ENCODE results near the gene ARHGAP6. TPM values are rescaled to one million over a fixed set of nuclear protein-coding genes. Genes with fewer than 3 reads are reported as not detected.
A peak's percentile ranks its signal among the peaks of the same experiment; 100 is the strongest.
"Not testable (repeated sequence)": the region's sequence is repeated elsewhere in the genome, so short reads cannot be mapped to it uniquely, and the experiment has no call there.

Gene ARHGAP6
- total and polyA plus RNA-seq, 8 donors: 2.2 to 26.4 (median 8.7) TPM

DNA sequence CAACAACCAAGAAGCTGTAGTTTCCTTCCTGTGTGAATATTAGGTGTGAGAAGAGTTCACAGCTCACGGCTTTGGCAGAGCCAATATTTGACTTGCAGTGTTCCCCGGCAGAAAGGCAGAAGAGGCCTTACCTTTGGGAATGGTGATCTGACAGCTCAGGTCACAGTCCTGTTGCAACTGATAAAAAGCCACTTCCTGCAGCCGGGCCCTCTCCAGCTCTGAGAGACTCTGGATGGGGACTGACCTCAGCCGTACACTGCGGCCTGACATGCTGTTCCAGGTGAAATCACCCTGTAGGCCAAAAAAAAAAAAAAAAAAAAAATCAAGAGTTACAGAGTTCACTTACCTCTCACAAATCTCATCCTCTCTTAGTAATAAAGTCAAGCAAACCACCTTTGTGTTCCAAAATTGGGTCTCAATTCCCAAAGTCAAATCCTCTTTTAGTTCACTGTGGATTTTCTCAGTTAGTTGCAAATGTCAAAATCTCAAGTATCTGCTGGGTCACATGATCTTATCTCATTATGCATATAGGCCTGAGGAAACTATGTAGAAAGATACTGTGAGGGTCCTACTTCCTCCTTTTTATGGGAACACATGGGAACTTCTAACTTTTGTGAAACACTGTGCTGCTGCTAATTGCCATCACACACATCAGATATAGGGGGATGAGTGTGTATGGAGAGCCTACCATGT is 411.2 kb downstream of the ARHGAP6 start:
- peaks cover 0 to 4% (median 0%) of the 10 kb centered on the region in 4 donors for H3K4me1 ChIP-seq
- H3K27ac ChIP-seq: no peak overlapping the region
- H3K27me3 ChIP-seq: no peaks in the 10 kb centered on the region
- intact Hi-C loops (cut with DNase I; ENCODE audit: low total_unique reads): no loop called here
- 51 to 75% (median 62%) methylated on average over 5 of the region's 5 CpGs for WGBS, 5 donors
- H3K36me3 ChIP-seq: no peaks in the 10 kb centered on the region
- no peak overlapping the region for H3K4me3 ChIP-seq
- TF ChIP-seq EP300 (IDR thresholded peaks at IDR 0.05): no peak
- no peak for TF ChIP-seq POLR2AphosphoS5 (IDR thresholded peaks at IDR 0.05)
- H3K9me3 ChIP-seq: peaks cover 0 to 3% (median 0%) of the 10 kb centered on the region in 4 donors
- peak; percentile 12 to 25 for DNase-seq

DNA sequence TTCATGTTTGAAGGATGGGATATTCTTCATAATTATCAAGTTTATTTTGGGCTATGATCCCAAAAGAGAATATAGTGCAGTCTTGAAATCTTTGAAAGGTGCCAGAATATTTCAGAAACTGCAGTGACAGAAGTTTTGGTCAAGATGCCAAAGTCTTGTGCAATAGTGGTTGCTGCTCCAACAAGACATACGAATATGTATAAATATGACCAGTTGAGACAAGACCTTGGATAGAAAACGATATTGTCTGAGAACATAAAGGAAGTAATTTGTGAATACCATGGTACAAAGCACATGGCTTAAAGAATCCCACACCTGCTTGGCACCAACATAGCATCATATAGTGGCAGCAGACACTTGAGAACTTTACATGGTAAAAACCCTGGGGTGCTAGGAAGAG is 421.1 kb downstream of the ARHGAP6 start:
- Histone ChIP-seq H3K4me1 (peaks cover 0 to 12% (median 2%) of the 10 kb centered on the region in 4 donors), H3K27ac (no peak overlapping the region), H3K4me3 (no peak overlapping the region), H3K27me3 (no peaks in the 10 kb centered on the region), H3K36me3 (no peaks in the 10 kb centered on the region), H3K9me3 (no peaks in the 10 kb centered on the region)
- DNase-seq: peak in 1 of 2 donors; percentile 50
- TF ChIP-seq EP300 (IDR thresholded peaks at IDR 0.05): no peak
- TF ChIP-seq, protein P1, sequence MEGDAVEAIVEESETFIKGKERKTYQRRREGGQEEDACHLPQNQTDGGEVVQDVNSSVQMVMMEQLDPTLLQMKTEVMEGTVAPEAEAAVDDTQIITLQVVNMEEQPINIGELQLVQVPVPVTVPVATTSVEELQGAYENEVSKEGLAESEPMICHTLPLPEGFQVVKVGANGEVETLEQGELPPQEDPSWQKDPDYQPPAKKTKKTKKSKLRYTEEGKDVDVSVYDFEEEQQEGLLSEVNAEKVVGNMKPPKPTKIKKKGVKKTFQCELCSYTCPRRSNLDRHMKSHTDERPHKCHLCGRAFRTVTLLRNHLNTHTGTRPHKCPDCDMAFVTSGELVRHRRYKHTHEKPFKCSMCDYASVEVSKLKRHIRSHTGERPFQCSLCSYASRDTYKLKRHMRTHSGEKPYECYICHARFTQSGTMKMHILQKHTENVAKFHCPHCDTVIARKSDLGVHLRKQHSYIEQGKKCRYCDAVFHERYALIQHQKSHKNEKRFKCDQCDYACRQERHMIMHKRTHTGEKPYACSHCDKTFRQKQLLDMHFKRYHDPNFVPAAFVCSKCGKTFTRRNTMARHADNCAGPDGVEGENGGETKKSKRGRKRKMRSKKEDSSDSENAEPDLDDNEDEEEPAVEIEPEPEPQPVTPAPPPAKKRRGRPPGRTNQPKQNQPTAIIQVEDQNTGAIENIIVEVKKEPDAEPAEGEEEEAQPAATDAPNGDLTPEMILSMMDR (IDR thresholded peaks at IDR 0.05): no peak
- WGBS, 5 donors: 32 to 65% (median 52%) methylated on average over 2 of the region's 2 CpGs
- intact Hi-C loops (cut with DNase I; ENCODE audit: low total_unique reads): no loop called here

GRCh38 chrX:11242704-11243103 is 423.0 kb downstream of the ARHGAP6 start:
- no peak for TF ChIP-seq EP300 (IDR thresholded peaks at IDR 0.05)
- TF ChIP-seq, protein P1 (IDR thresholded peaks at IDR 0.05): no peak
- TF ChIP-seq POLR2AphosphoS5 (IDR thresholded peaks at IDR 0.05): no peak
- no peak for TF ChIP-seq POLR2A (IDR thresholded peaks at IDR 0.05)
- H3K4me1 ChIP-seq: peaks cover 0 to 12% (median 2%) of the 10 kb centered on the region in 4 donors
- DNase-seq: no peak
- intact Hi-C loops (cut with DNase I; ENCODE audit: low total_unique reads): no loop called here
- no peak overlapping the region for H3K27ac ChIP-seq
- H3K36me3 ChIP-seq: no peaks in the 10 kb centered on the region
- H3K9me3 ChIP-seq: no peaks in the 10 kb centered on the region
- H3K27me3 ChIP-seq: no peaks in the 10 kb centered on the region
- no peak overlapping the region for H3K4me3 ChIP-seq

GRCh38 chrX:11241720-11242119 is 424.0 kb downstream of the ARHGAP6 start:
- Histone ChIP-seq H3K27ac (peak overlapping the region in 2 of 5 donors; percentile 12 to 17), H3K9me3 (no peaks in the 10 kb centered on the region), H3K4me1 (peaks cover 0 to 12% (median 2%) of the 10 kb centered on the region in 4 donors), H3K4me3 (no peak overlapping the region), H3K27me3 (no peaks in the 10 kb centered on the region), H3K36me3 (no peaks in the 10 kb centered on the region)
- 52 to 72% (median 66%) methylated on average over 2 of the region's 2 CpGs for WGBS, 5 donors
- intact Hi-C loops (cut with DNase I; ENCODE audit: low total_unique reads): no loop called here
- DNase-seq: no peak
- TF ChIP-seq, protein P1 (IDR thresholded peaks at IDR 0.05): no peak
- no peak for TF ChIP-seq POLR2A (IDR thresholded peaks at IDR 0.05)
- TF ChIP-seq EP300 (IDR thresholded peaks at IDR 0.05): no peak
- no peak for TF ChIP-seq POLR2AphosphoS5 (IDR thresholded peaks at IDR 0.05)

DNA sequence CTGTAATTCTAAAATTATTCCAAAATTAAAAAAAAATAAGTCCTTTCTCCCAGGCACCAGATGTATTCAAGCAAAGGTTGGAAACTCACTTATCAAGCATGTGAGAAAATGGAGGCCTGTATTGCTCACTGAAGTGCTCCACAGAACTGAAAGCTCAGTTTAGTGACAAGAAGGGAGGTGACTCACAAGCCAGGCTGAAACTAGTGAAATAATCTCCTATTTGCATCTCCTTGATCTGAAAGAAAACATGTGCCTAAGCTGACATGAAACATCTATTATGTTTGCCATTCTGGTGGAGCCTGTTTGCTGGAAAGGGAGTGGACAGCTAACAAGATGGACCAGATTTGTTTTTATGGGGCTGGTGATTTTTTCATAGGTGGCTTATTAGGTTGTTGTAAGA is 426.5 kb downstream of the ARHGAP6 start:
- DNase-seq: peak in 1 of 2 donors; percentile 78
- intact Hi-C loops (cut with DNase I; ENCODE audit: low total_unique reads): no loop called here

DNA sequence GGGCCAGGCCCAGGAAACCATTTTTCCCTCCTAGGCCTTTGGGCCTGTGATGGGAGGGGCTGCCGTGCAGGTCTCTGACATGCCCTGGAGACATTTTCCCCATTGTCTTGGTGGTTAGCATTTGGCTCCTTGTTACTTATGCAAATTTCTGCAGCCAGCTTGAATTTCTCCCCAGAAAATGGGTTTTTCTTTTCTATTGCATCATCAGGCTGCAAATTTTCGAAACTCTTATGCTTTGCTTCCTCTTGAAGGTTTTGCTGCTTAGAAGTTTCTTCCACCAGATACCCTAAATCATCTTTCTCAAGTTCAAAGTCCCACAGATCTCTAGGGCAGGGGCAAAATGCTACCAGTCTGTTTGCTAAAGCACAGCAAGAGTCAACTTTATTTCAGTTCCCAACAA is 430.3 kb downstream of the ARHGAP6 start:
- H3K36me3 ChIP-seq; H3K27ac ChIP-seq; H3K4me1 ChIP-seq; H3K9me3 ChIP-seq; intact Hi-C loops (cut with DNase I; ENCODE audit: low total_unique reads); DNase-seq; H3K4me3 ChIP-seq; H3K27me3 ChIP-seq: not testable (repeated sequence)
- WGBS, 5 donors: 56 to 84% (median 76%) methylated on average over 2 of the region's 2 CpGs

More for the DNA sequence above, 426.5 kb downstream of the ARHGAP6 start:
- H3K27ac ChIP-seq: peak overlapping the region in 3 of 5 donors; percentile 8 to 63 (median 52)
- peaks cover 0 to 2% (median 0%) of the 10 kb centered on the region in 3 donors for H3K27me3 ChIP-seq
- peaks cover 0 to 6% (median 0%) of the 10 kb centered on the region in 4 donors for H3K9me3 ChIP-seq
- H3K4me3 ChIP-seq: no peak overlapping the region
- H3K36me3 ChIP-seq: no peaks in the 10 kb centered on the region
- TF ChIP-seq POLR2AphosphoS5 (IDR thresholded peaks at IDR 0.05): peak in 2 of 3 donors; percentile 74
- TF ChIP-seq POLR2A (IDR thresholded peaks at IDR 0.05): no peak
- peaks cover 0 to 8% (median 2%) of the 10 kb centered on the region in 4 donors for H3K4me1 ChIP-seq
